ENCODE measurements around the gene MLXIPL.

- TF ChIP-seq CTCF (IDR thresholded peaks at IDR 0.05; ENCODE audit: poor library complexity) (no peak), EZH2phosphoT487 (IDR thresholded peaks at IDR 0.05; ENCODE audit: low read depth, severe bottlenecking, unreplicated experiment) (no peak)
Observed at GRCh38 chr7:73567846-73568685, 56.3 kb downstream of the MLXIPL start.
